ENCODE results near the gene OVOL1. TPM values are rescaled to one million over a fixed set of nuclear protein-coding genes. Genes with fewer than 3 reads are reported as not detected.

OVOL1 gene
- total RNA-seq, 1 experiment from 2014 or later, result not detected

DNA sequence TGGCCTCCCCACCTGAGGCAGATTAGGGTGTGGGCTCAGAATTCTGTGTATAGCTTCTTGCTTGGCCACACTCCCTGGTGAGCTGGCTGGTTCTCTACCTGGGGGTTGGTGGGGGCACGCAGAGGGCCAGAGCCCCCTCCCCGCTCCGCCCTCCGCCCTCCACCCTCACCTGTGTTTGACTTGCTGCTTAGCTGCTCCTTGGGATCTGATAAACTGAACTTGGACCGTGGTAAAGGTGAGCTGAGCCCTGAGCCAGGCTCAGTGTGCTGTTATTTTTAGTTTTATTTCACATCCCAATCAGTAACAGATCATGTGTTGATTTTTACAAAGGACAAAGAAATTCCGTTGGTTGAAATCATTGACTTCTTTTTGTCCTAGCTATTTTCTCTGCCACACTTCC, 2.0 kb downstream of the OVOL1 start:
- Mint-ChIP-seq H3K4me1 (ENCODE audit: insufficient read depth, unreplicated experiment) (peaks cover 7% of the 10 kb centered on the region), H3K9me3 (ENCODE audit: unreplicated experiment) (no peaks in the 10 kb centered on the region), H3K27ac (ENCODE audit: low read depth, unreplicated experiment) (no peak overlapping the region), H3K27me3 (ENCODE audit: insufficient read depth, unreplicated experiment) (peaks cover 22% of the 10 kb centered on the region), H3K4me3 (ENCODE audit: unreplicated experiment) (no peak overlapping the region), H3K36me3 (ENCODE audit: insufficient read depth, unreplicated experiment) (no peaks in the 10 kb centered on the region)
- intact Hi-C loops (cut with micrococcal nuclease), result no loop called here
- ChIA-PET CTCF (interaction anchor here (0.6 to 1.6 kb wide), 4 partner anchors 9 to 80 kb away, joined by 3 to 8 read pairs (median 6); partner anchors contain the start of gene KAT5), POLR2A (interaction anchor here (0.6 kb wide), 1 partner anchor 29 kb away, joined by 3 read pairs; no protein-coding TSS in a partner anchor)
- BruUV-seq (replicated peaks), result no TSS peak
- TF ChIP-seq, protein P1, sequence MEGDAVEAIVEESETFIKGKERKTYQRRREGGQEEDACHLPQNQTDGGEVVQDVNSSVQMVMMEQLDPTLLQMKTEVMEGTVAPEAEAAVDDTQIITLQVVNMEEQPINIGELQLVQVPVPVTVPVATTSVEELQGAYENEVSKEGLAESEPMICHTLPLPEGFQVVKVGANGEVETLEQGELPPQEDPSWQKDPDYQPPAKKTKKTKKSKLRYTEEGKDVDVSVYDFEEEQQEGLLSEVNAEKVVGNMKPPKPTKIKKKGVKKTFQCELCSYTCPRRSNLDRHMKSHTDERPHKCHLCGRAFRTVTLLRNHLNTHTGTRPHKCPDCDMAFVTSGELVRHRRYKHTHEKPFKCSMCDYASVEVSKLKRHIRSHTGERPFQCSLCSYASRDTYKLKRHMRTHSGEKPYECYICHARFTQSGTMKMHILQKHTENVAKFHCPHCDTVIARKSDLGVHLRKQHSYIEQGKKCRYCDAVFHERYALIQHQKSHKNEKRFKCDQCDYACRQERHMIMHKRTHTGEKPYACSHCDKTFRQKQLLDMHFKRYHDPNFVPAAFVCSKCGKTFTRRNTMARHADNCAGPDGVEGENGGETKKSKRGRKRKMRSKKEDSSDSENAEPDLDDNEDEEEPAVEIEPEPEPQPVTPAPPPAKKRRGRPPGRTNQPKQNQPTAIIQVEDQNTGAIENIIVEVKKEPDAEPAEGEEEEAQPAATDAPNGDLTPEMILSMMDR (IDR thresholded peaks at IDR 0.05; ENCODE audit: unreplicated experiment), result no peak
- no peak for DNase-seq (ENCODE audit: unreplicated experiment)

DNA sequence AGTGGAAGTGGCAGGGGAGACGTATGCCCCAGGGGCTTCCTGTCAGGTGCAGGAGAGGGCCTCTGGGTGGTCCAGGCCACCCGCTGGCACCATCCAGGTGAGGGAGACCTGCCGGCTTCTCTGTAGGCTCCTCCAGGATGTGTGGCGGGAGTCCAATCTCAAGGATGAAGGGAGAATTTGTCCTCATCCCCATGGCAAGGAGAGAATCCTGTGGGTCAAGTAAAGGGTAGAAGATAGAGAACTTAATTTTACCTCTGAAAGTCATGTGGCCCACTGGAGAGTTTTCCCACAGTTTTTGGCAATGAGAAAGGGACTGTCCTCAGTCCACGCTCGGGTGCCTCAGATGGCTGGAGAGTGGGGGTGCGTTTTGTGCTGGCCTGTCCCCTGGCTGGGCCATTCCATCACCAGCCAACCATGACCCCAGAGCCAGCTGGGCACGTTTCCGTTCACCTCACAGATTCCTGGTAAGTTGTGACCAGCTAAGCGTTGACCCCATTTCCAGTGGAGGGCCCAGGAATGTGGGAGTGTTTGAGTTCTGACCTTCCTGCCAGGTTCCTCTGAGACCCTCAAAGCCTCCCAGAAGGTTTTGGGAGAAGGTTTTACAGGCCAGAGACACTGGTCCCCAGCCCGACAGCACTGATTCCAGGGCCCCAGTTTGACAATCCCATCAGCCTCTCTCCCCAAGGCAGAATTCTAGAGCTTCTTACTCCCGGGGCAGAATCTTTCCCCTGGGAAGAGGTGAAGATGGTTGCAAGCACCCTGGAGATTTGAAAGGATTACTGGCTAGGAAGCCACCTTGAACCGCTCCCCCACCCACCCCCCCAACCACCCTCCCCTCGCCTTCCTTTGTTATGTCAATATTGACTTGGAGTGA, 2.6 kb downstream of the OVOL1 start:
- ChIA-PET CTCF (interaction anchor here (1.6 to 5.2 kb wide), 2 partner anchors 10 kb away, joined by 8 to 41 read pairs; partner anchors contain the start of gene AP5B1), POLR2A (interaction anchor here (0.6 to 1.5 kb wide), 3 partner anchors 9 to 78 kb away, joined by 3 to 7 read pairs (median 3); no protein-coding TSS in a partner anchor)
- Mint-ChIP-seq H3K9me3 (ENCODE audit: unreplicated experiment) (no peaks in the 10 kb centered on the region), H3K4me1 (ENCODE audit: insufficient read depth, unreplicated experiment) (peaks cover 7% of the 10 kb centered on the region), H3K4me3 (ENCODE audit: unreplicated experiment) (no peak overlapping the region), H3K27me3 (ENCODE audit: insufficient read depth, unreplicated experiment) (peaks cover 22% of the 10 kb centered on the region), H3K36me3 (ENCODE audit: insufficient read depth, unreplicated experiment) (no peaks in the 10 kb centered on the region), H3K27ac (ENCODE audit: low read depth, unreplicated experiment) (no peak overlapping the region)
- DNase-seq (ENCODE audit: unreplicated experiment), result no peak
- BruUV-seq (replicated peaks), result no TSS peak
- TF ChIP-seq, protein P1 (IDR thresholded peaks at IDR 0.05; ENCODE audit: unreplicated experiment), result no peak
- intact Hi-C loops (cut with micrococcal nuclease), result no loop called here

DNA sequence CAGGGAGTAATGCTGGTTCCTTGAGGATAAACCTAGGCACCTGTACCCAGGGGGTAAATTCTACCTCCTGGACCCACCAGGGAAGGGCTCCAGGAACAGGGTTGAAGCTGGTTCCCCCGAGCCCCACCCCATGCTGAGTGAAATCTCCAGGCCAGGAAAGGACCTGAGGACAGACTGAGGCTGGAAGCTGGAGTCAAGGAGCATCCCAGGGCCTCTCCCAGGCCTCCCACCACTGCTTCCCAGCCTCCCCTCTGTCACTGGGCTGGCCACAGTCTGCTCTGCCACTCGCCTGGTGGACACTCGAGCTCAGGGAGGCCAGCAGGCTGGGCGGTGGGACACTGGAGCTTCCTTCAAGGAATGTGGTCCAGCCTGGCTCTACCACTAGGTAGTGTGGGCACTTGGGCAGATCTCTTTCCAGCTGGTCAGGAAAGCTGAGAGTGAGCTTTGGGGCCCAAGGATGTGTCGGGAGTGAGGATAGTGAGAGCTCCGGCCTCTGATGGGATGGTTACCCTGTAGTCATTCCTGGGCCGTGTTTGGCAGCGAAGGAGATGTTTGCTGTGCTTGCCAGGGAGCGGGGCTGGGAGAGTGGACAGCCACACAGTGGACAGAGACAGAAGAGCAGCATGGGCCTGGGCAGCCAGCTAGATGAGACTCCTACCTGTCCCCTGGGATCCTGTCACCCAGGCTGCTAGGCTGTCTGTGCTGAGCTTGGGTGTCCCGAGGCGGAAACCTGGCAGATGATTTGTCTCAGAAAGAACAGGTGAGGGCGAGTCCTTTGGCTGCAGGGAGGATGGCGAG, 3.4 kb downstream of the OVOL1 start:
- intact Hi-C loops (cut with micrococcal nuclease), result no loop called here
- POLR2A ChIA-PET, result interaction anchor here (1.2 to 1.5 kb wide), 2 partner anchors 10 to 79 kb away, joined by 3 to 7 read pairs; no protein-coding TSS in a partner anchor
- CTCF ChIA-PET, result interaction anchor here (0.6 to 5.2 kb wide), 2 partner anchors 11 to 36 kb away, joined by 3 to 41 read pairs; partner anchors contain the start of gene AP5B1
- no peak for DNase-seq (ENCODE audit: unreplicated experiment)
- Mint-ChIP-seq H3K27ac (ENCODE audit: low read depth, unreplicated experiment) (no peak overlapping the region), H3K27me3 (ENCODE audit: insufficient read depth, unreplicated experiment) (peaks cover 21% of the 10 kb centered on the region), H3K9me3 (ENCODE audit: unreplicated experiment) (no peaks in the 10 kb centered on the region), H3K4me3 (ENCODE audit: unreplicated experiment) (no peak overlapping the region), H3K36me3 (ENCODE audit: insufficient read depth, unreplicated experiment) (no peaks in the 10 kb centered on the region), H3K4me1 (ENCODE audit: insufficient read depth, unreplicated experiment) (peaks cover 7% of the 10 kb centered on the region)
- BruUV-seq (replicated peaks), result no TSS peak
- TF ChIP-seq, protein P1 (IDR thresholded peaks at IDR 0.05; ENCODE audit: unreplicated experiment), result no peak
